ENCODE results near the gene AGBL4.

The AGBL4 gene

GRCh38 chr1:48955774-48956173, 1068.0 kb downstream of the AGBL4 start:
- DNase-seq (ENCODE audit: insufficient read length, low spot score): no peak
- TF ChIP-seq PAX5 (IDR thresholded peaks at IDR 0.05; ENCODE audit: insufficient read depth, low read length, severe bottlenecking) (no peak), SPI1 (IDR thresholded peaks at IDR 0.05; ENCODE audit: low read depth, low read length) (no peak), POLR2A (IDR thresholded peaks at IDR 0.05; ENCODE audit: low read depth, low read length) (no peak), POLR2AphosphoS5 (IDR thresholded peaks at IDR 0.05; ENCODE audit: low read depth, low read length) (no peak), TAF1 (IDR thresholded peaks at IDR 0.05; ENCODE audit: low read depth, low read length) (no peak), POU2F2 (IDR thresholded peaks at IDR 0.05; ENCODE audit: low read depth, low read length) (no peak)
- no peak for FAIRE-seq

GRCh38 chr1:48953617-48954016, 1070.1 kb downstream of the AGBL4 start:
- DNase-seq (ENCODE audit: insufficient read length, low spot score) (no peak), FAIRE-seq (no peak)
- no peak for TF ChIP-seq PAX5 (IDR thresholded peaks at IDR 0.05; ENCODE audit: insufficient read depth, low read length, severe bottlenecking)
- no peak for TF ChIP-seq POU2F2 (IDR thresholded peaks at IDR 0.05; ENCODE audit: low read depth, low read length)
- TF ChIP-seq POLR2A (IDR thresholded peaks at IDR 0.05; ENCODE audit: low read depth, low read length): no peak
- TF ChIP-seq POLR2AphosphoS5 (IDR thresholded peaks at IDR 0.05; ENCODE audit: low read depth, low read length): no peak
- no peak for TF ChIP-seq SPI1 (IDR thresholded peaks at IDR 0.05; ENCODE audit: low read depth, low read length)
- TF ChIP-seq TAF1 (IDR thresholded peaks at IDR 0.05; ENCODE audit: low read depth, low read length): no peak

GRCh38 chr1:48948562-48948961, 1075.2 kb downstream of the AGBL4 start:
- DNase-seq (ENCODE audit: insufficient read length, low spot score): no peak
- no peak for TF ChIP-seq POLR2AphosphoS5 (IDR thresholded peaks at IDR 0.05; ENCODE audit: low read depth, low read length)
- FAIRE-seq: no peak

- DNase-seq (ENCODE audit: insufficient read length, low spot score) (no peak), FAIRE-seq (no peak)
- no peak for TF ChIP-seq TAF1 (IDR thresholded peaks at IDR 0.05; ENCODE audit: low read depth, low read length)
- TF ChIP-seq POLR2A (IDR thresholded peaks at IDR 0.05; ENCODE audit: low read depth, low read length): no peak
- TF ChIP-seq POLR2AphosphoS5 (IDR thresholded peaks at IDR 0.05; ENCODE audit: low read depth, low read length): no peak
- no peak for TF ChIP-seq POU2F2 (IDR thresholded peaks at IDR 0.05; ENCODE audit: low read depth, low read length)
- no peak for TF ChIP-seq PAX5 (IDR thresholded peaks at IDR 0.05; ENCODE audit: insufficient read depth, low read length, severe bottlenecking)
- TF ChIP-seq SPI1 (IDR thresholded peaks at IDR 0.05; ENCODE audit: low read depth, low read length): no peak
Measured at GRCh38 chr1:48947761-48948537, 1075.8 kb downstream of the AGBL4 start.

- no peak for TF ChIP-seq POU2F2 (IDR thresholded peaks at IDR 0.05; ENCODE audit: low read depth, low read length)
- no peak for FAIRE-seq
- no peak for DNase-seq (ENCODE audit: insufficient read length, low spot score)
Measured at GRCh38 chr1:48946070-48946469, 1077.7 kb downstream of the AGBL4 start.

- no peak for DNase-seq (ENCODE audit: insufficient read length, low spot score)
- TF ChIP-seq SPI1 (IDR thresholded peaks at IDR 0.05; ENCODE audit: low read depth, low read length) (no peak), POLR2A (IDR thresholded peaks at IDR 0.05; ENCODE audit: low read depth, low read length) (no peak), POLR2AphosphoS5 (IDR thresholded peaks at IDR 0.05; ENCODE audit: low read depth, low read length) (no peak), POU2F2 (IDR thresholded peaks at IDR 0.05; ENCODE audit: low read depth, low read length) (no peak), PAX5 (IDR thresholded peaks at IDR 0.05; ENCODE audit: insufficient read depth, low read length, severe bottlenecking) (no peak), TAF1 (IDR thresholded peaks at IDR 0.05; ENCODE audit: low read depth, low read length) (no peak)
- no peak for FAIRE-seq
Measured at GRCh38 chr1:48944811-48945210, 1078.9 kb downstream of the AGBL4 start.

- DNase-seq (ENCODE audit: insufficient read length, low spot score) (no peak), FAIRE-seq (no peak)
- no peak for TF ChIP-seq POLR2AphosphoS5 (IDR thresholded peaks at IDR 0.05; ENCODE audit: low read depth, low read length)
- TF ChIP-seq SPI1 (IDR thresholded peaks at IDR 0.05; ENCODE audit: low read depth, low read length): no peak
- TF ChIP-seq POLR2A (IDR thresholded peaks at IDR 0.05; ENCODE audit: low read depth, low read length): no peak
- TF ChIP-seq PAX5 (IDR thresholded peaks at IDR 0.05; ENCODE audit: insufficient read depth, low read length, severe bottlenecking): no peak
- no peak for TF ChIP-seq POU2F2 (IDR thresholded peaks at IDR 0.05; ENCODE audit: low read depth, low read length)
- TF ChIP-seq TAF1 (IDR thresholded peaks at IDR 0.05; ENCODE audit: low read depth, low read length): no peak
Measured at GRCh38 chr1:48943826-48944225, 1079.9 kb downstream of the AGBL4 start.

- DNase-seq (ENCODE audit: insufficient read length, low spot score): no peak
- no peak for TF ChIP-seq TAF1 (IDR thresholded peaks at IDR 0.05; ENCODE audit: low read depth, low read length)
- TF ChIP-seq SPI1 (IDR thresholded peaks at IDR 0.05; ENCODE audit: low read depth, low read length): no peak
- TF ChIP-seq POLR2A (IDR thresholded peaks at IDR 0.05; ENCODE audit: low read depth, low read length): no peak
- no peak for TF ChIP-seq POU2F2 (IDR thresholded peaks at IDR 0.05; ENCODE audit: low read depth, low read length)
- no peak for FAIRE-seq
Measured at GRCh38 chr1:48943393-48943792, 1080.4 kb downstream of the AGBL4 start.

- DNase-seq (ENCODE audit: insufficient read length, low spot score) (no peak), FAIRE-seq (no peak)
- no peak for TF ChIP-seq POU2F2 (IDR thresholded peaks at IDR 0.05; ENCODE audit: low read depth, low read length)
- no peak for TF ChIP-seq SPI1 (IDR thresholded peaks at IDR 0.05; ENCODE audit: low read depth, low read length)
- no peak for TF ChIP-seq POLR2A (IDR thresholded peaks at IDR 0.05; ENCODE audit: low read depth, low read length)
- TF ChIP-seq POLR2AphosphoS5 (IDR thresholded peaks at IDR 0.05; ENCODE audit: low read depth, low read length): no peak
- TF ChIP-seq PAX5 (IDR thresholded peaks at IDR 0.05; ENCODE audit: insufficient read depth, low read length, severe bottlenecking): no peak
- no peak for TF ChIP-seq TAF1 (IDR thresholded peaks at IDR 0.05; ENCODE audit: low read depth, low read length)
Measured at GRCh38 chr1:48940962-48941732, 1082.6 kb downstream of the AGBL4 start.

- FAIRE-seq (no peak), DNase-seq (ENCODE audit: insufficient read length, low spot score) (no peak)
- no peak for TF ChIP-seq POU2F2 (IDR thresholded peaks at IDR 0.05; ENCODE audit: low read depth, low read length)
- TF ChIP-seq POLR2A (IDR thresholded peaks at IDR 0.05; ENCODE audit: low read depth, low read length): no peak
- TF ChIP-seq TAF1 (IDR thresholded peaks at IDR 0.05; ENCODE audit: low read depth, low read length): no peak
- no peak for TF ChIP-seq POLR2AphosphoS5 (IDR thresholded peaks at IDR 0.05; ENCODE audit: low read depth, low read length)
- TF ChIP-seq PAX5 (IDR thresholded peaks at IDR 0.05; ENCODE audit: insufficient read depth, low read length, severe bottlenecking): no peak
- TF ChIP-seq SPI1 (IDR thresholded peaks at IDR 0.05; ENCODE audit: low read depth, low read length): no peak
Measured at GRCh38 chr1:48940354-48940753, 1083.4 kb downstream of the AGBL4 start.
